ENCODE data around the gene B3GNT3. TPM values are rescaled to one million over a fixed set of nuclear protein-coding genes. Genes with fewer than 3 reads are reported as not detected.

The B3GNT3 gene
- total and polyA plus RNA-seq, 3 experiments from 2014 or later, result not detected

- H3K36me3 Mint-ChIP-seq, result peaks cover 8 to 60% (median 10%) of the 10 kb centered on the region in 3 donors
- CTCF ChIA-PET, result interaction anchor here (1.2 to 2.4 kb wide), 3 partner anchors 12 to 59 kb away, joined by 3 to 10 read pairs (median 5); partner anchors contain the start of gene RPL18A
- peaks cover 31 to 44% (median 40%) of the 10 kb centered on the region in 3 donors for H3K4me1 Mint-ChIP-seq
- no peaks in the 10 kb centered on the region for H3K9me3 ChIP-seq (ENCODE audit: low read length)
- DNase-seq, result no peak
- H3K9me3 Mint-ChIP-seq, result no peaks in the 10 kb centered on the region
- peaks cover 54% of the 10 kb centered on the region for H3K36me3 ChIP-seq (ENCODE audit: insufficient read depth, low read length)
- H3K27me3 Mint-ChIP-seq, result no peaks in the 10 kb centered on the region
- no peaks in the 10 kb centered on the region for H3K27me3 ChIP-seq (ENCODE audit: insufficient read depth, low read length, poor library complexity, severe bottlenecking)
- H3K27ac Mint-ChIP-seq, result peak overlapping the region in 3 of 8 donors; percentile 45 to 72 (median 64)
- peak overlapping the region; percentile 38 for H3K27ac ChIP-seq (ENCODE audit: low read depth, low read length)
- POLR2A ChIA-PET, result no interaction called here
- peak overlapping the region in 1 of 7 donors; percentile 27 for H3K4me3 Mint-ChIP-seq
- H3K4me1 ChIP-seq (ENCODE audit: insufficient read depth, low read length), result peaks cover 30% of the 10 kb centered on the region
- no peak overlapping the region for H3K4me3 ChIP-seq (ENCODE audit: low read length)
Measured at GRCh38 chr19:17842663-17843291, 47.8 kb downstream of the B3GNT3 start.

- peaks cover 48% of the 10 kb centered on the region for H3K36me3 ChIP-seq (ENCODE audit: insufficient read depth, low read length)
- H3K36me3 Mint-ChIP-seq, result peaks cover 6 to 54% (median 8%) of the 10 kb centered on the region in 3 donors
- H3K27ac Mint-ChIP-seq, result peak overlapping the region in 6 of 8 donors; percentile 21 to 72 (median 60)
- no peak overlapping the region for H3K27ac ChIP-seq (ENCODE audit: low read depth, low read length)
- H3K4me3 ChIP-seq (ENCODE audit: low read length), result no peak overlapping the region
- H3K4me3 Mint-ChIP-seq, result peak overlapping the region in 2 of 7 donors; percentile 27 to 67
- no peaks in the 10 kb centered on the region for H3K27me3 ChIP-seq (ENCODE audit: insufficient read depth, low read length, poor library complexity, severe bottlenecking)
- no peaks in the 10 kb centered on the region for H3K9me3 Mint-ChIP-seq
- peaks cover 37 to 50% (median 42%) of the 10 kb centered on the region in 3 donors for H3K4me1 Mint-ChIP-seq
- H3K27me3 Mint-ChIP-seq, result no peaks in the 10 kb centered on the region
- H3K4me1 ChIP-seq (ENCODE audit: insufficient read depth, low read length), result peaks cover 35% of the 10 kb centered on the region
- ChIA-PET POLR2A (no interaction called here), CTCF (interaction anchor here (1.2 to 2.4 kb wide), 3 partner anchors 12 to 59 kb away, joined by 3 to 10 read pairs (median 5); partner anchors contain the start of gene RPL18A)
- no peak for DNase-seq
- H3K9me3 ChIP-seq (ENCODE audit: low read length), result no peaks in the 10 kb centered on the region
Measured at GRCh38 chr19:17843292-17843827, 48.4 kb downstream of the B3GNT3 start.

DNA sequence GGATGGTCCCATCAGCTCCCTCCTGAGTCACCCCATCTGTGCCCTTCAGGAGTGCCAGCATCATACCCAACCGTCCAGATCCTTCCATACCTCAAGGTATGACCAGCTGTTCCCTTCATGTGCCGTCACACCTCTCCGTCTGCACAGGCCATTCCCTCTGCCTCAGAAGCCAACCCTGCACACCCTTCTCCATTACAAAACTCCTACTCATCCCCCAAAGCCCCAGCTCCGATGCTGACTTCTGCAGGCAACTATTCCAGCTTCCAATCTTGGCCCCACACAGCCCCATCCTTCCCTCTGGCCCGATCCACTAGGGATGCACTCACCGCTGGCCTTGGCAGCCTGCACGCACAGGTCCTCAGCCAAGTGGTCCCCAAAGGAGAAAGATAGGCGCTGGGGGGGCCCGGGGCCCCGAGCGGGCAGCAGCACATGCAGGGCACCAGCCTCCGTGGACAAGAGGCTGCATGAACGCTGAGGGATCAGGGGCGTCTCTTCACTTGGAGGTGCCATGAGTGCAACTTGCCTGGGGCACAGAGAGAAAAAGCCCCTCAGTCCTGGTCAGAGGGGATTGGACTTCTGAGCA is 49.1 kb downstream of the B3GNT3 start:
- peaks cover 43% of the 10 kb centered on the region for H3K36me3 ChIP-seq (ENCODE audit: insufficient read depth, low read length)
- H3K27ac ChIP-seq (ENCODE audit: low read depth, low read length), result no peak overlapping the region
- peaks cover 42 to 57% (median 48%) of the 10 kb centered on the region in 3 donors for H3K4me1 Mint-ChIP-seq
- peaks cover 6 to 49% (median 6%) of the 10 kb centered on the region in 3 donors for H3K36me3 Mint-ChIP-seq
- H3K4me1 ChIP-seq (ENCODE audit: insufficient read depth, low read length), result peaks cover 42% of the 10 kb centered on the region
- no peak overlapping the region for H3K4me3 ChIP-seq (ENCODE audit: low read length)
- no peaks in the 10 kb centered on the region for H3K27me3 ChIP-seq (ENCODE audit: insufficient read depth, low read length, poor library complexity, severe bottlenecking)
- ChIA-PET CTCF (interaction anchor here (1.5 to 2.4 kb wide), 2 partner anchors 11 to 60 kb away, joined by 3 to 10 read pairs; no protein-coding TSS in a partner anchor), POLR2A (no interaction called here)
- peak overlapping the region in 6 of 8 donors; percentile 56 to 96 (median 68) for H3K27ac Mint-ChIP-seq
- H3K9me3 Mint-ChIP-seq, result no peaks in the 10 kb centered on the region
- peak overlapping the region; percentile 33 to 93 (median 67) for H3K4me3 Mint-ChIP-seq
- no peaks in the 10 kb centered on the region for H3K9me3 ChIP-seq (ENCODE audit: low read length)
- no peak for DNase-seq
- H3K27me3 Mint-ChIP-seq, result peaks cover 0 to 2% of the 10 kb centered on the region in 2 donors

DNA sequence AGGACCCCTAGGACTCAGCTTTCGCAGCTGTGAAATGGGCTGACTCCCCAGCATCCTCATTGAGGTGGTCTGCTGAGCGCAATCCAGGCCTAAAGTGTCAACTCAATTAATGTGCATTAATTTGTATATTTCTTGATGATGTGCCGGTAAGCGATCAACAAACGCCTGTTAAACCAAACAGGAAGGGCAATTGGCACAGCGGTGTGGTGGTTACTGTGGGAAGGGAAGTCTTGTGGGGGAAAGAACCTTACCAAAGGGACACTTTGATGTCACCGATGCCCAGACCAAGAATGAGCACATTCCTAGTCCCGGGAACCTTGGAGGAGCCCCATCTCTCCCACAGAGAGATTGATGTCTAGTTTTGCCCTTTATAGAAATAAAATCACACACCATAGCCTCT is 51.2 kb downstream of the B3GNT3 start:
- Mint-ChIP-seq H3K4me1 (peaks cover 51 to 70% (median 65%) of the 10 kb centered on the region in 3 donors), H3K27ac (peak overlapping the region; percentile 83 to 98 (median 96)), H3K4me3 (peak overlapping the region; percentile 87 to 97 (median 93)), H3K9me3 (no peaks in the 10 kb centered on the region), H3K36me3 (peaks cover under 1 to 31% (median 3%) of the 10 kb centered on the region in 3 donors), H3K27me3 (peaks cover 0 to 3% of the 10 kb centered on the region in 2 donors)
- CTCF ChIA-PET, result interaction anchor here (1.0 to 2.5 kb wide), 4 partner anchors 9 to 86 kb away, joined by 3 to 8 read pairs (median 6); partner anchors contain the start of genes CCDC124 and RPL18A
- Histone ChIP-seq H3K4me1 (ENCODE audit: insufficient read depth, low read length) (peaks cover 57% of the 10 kb centered on the region), H3K27ac (ENCODE audit: low read depth, low read length) (peak overlapping the region; percentile 69), H3K4me3 (ENCODE audit: low read length) (peak overlapping the region; percentile 80), H3K9me3 (ENCODE audit: low read length) (no peaks in the 10 kb centered on the region), H3K27me3 (ENCODE audit: insufficient read depth, low read length, poor library complexity, severe bottlenecking) (no peaks in the 10 kb centered on the region), H3K36me3 (ENCODE audit: insufficient read depth, low read length) (peaks cover 27% of the 10 kb centered on the region)
- DNase-seq, result peak; percentile 37 to 67 (median 53)
- POLR2A ChIA-PET, result interaction anchor here (0.6 to 1.2 kb wide), 2 partner anchors 13 to 20 kb away, joined by 3 read pairs; no protein-coding TSS in a partner anchor

DNA sequence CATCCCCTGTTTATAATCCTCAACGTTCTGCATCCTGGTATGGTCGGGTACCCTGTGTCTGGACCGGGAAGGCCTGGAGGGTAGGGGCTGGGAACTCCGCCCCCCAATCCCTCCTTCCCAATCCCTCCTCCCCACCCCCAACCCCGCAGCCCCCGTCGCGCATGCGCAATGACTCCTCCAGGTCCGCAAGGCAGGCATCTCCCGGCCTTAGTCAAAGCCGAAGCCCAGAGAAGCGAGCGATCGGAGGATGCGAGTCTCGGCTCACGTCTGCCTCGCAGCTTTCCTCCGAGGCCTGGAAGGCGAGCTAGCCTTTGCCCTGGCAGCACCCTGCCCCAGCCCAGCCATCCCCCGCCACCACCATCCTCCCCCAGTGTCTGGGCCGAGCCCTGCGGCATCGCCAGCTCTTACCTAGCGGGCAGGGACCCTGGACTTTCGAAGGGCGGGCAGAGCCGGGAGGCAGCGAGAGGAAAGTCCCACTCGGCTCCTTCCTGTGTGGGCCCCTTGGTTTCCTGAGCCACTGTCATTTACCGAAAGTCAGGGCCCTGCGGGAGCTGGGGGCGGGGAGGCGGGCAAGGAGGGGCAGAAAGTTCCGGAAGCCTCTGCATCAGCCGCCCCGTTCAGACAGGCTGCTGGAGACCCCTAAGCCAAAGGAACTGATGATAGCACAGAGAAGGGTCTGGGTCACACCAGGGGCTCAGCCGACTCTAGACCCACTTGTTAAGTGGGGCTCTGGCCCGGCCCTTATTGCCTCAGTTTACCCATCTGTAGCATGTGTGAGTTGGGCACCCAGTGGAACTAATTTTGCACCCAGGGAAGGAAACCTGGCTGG is 52.8 kb downstream of the B3GNT3 start, which contains the start of gene JAK3:
TSS of gene JAK3 (minus strand) at position 445 of the 829 bp plus-strand sequence. CDS start 3,565 bp downstream, outside the sequence.
- H3K4me1 ChIP-seq (ENCODE audit: insufficient read depth, low read length), result peaks cover 63% of the 10 kb centered on the region
- CTCF ChIA-PET, result interaction anchor here (0.6 to 1.4 kb wide), 5 partner anchors 8 to 161 kb away, joined by 3 to 8 read pairs (median 3); partner anchors contain the start of genes ARRDC2, CCDC124 and RPL18A

DNA sequence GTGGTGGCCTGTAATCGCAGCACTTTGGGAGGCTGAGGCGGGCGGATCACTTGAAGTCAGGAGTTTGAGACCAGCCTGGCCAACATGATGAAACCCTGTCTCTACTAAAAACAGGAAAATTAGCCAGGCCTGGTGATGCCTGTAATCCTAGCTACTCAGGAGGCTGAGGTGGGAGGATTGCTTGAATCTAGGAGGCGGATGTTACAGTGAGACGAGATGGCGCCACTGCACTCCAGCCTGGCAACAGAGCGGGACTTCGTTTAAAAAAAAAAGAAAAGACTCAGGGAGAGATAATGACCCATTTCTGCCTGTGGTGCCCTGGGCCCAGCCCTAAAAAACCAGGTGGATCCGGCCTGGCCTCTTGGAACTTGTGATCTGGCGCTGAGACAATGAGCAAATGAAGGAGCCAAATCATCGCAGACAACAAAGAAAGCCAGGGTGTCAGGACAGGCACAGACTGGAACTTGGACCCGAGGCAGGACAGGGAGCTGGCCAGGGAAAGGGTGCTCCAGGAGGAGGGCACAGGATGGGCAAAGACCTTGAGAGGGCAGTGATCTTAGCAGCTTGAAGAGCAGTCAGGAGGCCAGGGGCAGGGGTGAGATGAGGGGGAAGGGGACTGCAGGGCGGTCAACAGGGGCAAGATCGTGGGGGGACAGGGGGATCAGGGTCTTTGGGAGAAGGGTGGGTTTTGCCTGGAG is 53.8 kb downstream of the B3GNT3 start:
- DNase-seq, result no peak
- H3K4me3 Mint-ChIP-seq, result peak overlapping the region; percentile 5 to 96 (median 89)
- POLR2A ChIA-PET, result interaction anchor here (0.7 to 1.4 kb wide), 2 partner anchors 10 to 16 kb away, joined by 3 to 10 read pairs; no protein-coding TSS in a partner anchor
- no peaks in the 10 kb centered on the region for H3K9me3 Mint-ChIP-seq
- H3K27me3 Mint-ChIP-seq, result peaks cover 0 to 3% of the 10 kb centered on the region in 2 donors
- no peaks in the 10 kb centered on the region for H3K9me3 ChIP-seq (ENCODE audit: low read length)
- H3K4me1 Mint-ChIP-seq, result peaks cover 51 to 72% (median 66%) of the 10 kb centered on the region in 3 donors
- H3K4me1 ChIP-seq (ENCODE audit: insufficient read depth, low read length), result peaks cover 57% of the 10 kb centered on the region
- no peak overlapping the region for H3K4me3 ChIP-seq (ENCODE audit: low read length)
- H3K27me3 ChIP-seq (ENCODE audit: insufficient read depth, low read length, poor library complexity, severe bottlenecking), result no peaks in the 10 kb centered on the region
- peak overlapping the region; percentile 94 to 98 (median 96) for H3K27ac Mint-ChIP-seq
- peaks cover 0 to 10% (median 3%) of the 10 kb centered on the region in 3 donors for H3K36me3 Mint-ChIP-seq
- CTCF ChIA-PET, result interaction anchor here (0.7 to 2.2 kb wide), 5 partner anchors 8 to 84 kb away, joined by 3 to 12 read pairs (median 4); partner anchors contain the start of genes CCDC124 and RPL18A
- no peak overlapping the region for H3K27ac ChIP-seq (ENCODE audit: low read depth, low read length)
- H3K36me3 ChIP-seq (ENCODE audit: insufficient read depth, low read length), result peaks cover 6% of the 10 kb centered on the region

More for the DNA sequence above, 52.8 kb downstream of the B3GNT3 start, which contains the start of gene JAK3:
- Mint-ChIP-seq H3K36me3 (peaks cover 0 to 20% (median 3%) of the 10 kb centered on the region in 3 donors), H3K4me3 (peak within 1 kb of the TSS; percentile 87 to 97 (median 93)), H3K4me1 (peaks cover 57 to 77% (median 72%) of the 10 kb centered on the region in 3 donors), H3K27me3 (peaks cover 0 to 3% of the 10 kb centered on the region in 2 donors), H3K9me3 (no peaks in the 10 kb centered on the region), H3K27ac (peak within 1 kb of the TSS; percentile 94 to 98 (median 96))
- H3K4me3 ChIP-seq (ENCODE audit: low read length), result peak within 1 kb of the TSS; percentile 80
- H3K27me3 ChIP-seq (ENCODE audit: insufficient read depth, low read length, poor library complexity, severe bottlenecking), result no peaks in the 10 kb centered on the region
- H3K36me3 ChIP-seq (ENCODE audit: insufficient read depth, low read length), result peaks cover 15% of the 10 kb centered on the region
- no peaks in the 10 kb centered on the region for H3K9me3 ChIP-seq (ENCODE audit: low read length)
- peak within 1 kb of the TSS; percentile 69 for H3K27ac ChIP-seq (ENCODE audit: low read depth, low read length)
- peak; percentile 74 to 89 (median 81) for DNase-seq
- POLR2A ChIA-PET, result interaction anchor here (0.6 to 1.8 kb wide), 9 partner anchors 12 to 150 kb away, joined by 3 to 25 read pairs (median 5); partner anchors contain the start of genes CCDC124, FCHO1, MAP1S and RPL18A
